Osteocyte (in vitro differentiated cells): ENCODE data around the gene MAPK14. TPM values are rescaled to one million over a fixed set of nuclear protein-coding genes. Genes with fewer than 3 reads are reported as not detected.

Experiments used
- DNase-seq: peaks from one replicate; pipeline ENCODE4 v3.0.0; 2021; ENCODE audit warnings: mixed read lengths; ENCODE audit not compliant: unreplicated experiment; ENCODE audit errors: extremely low spot score
- H3K27ac Mint-ChIP-seq: one replicate; pipeline ENCODE4 v1.8.0; 2021; ENCODE audit warnings: mild to moderate bottlenecking, mixed read lengths; ENCODE audit not compliant: unreplicated experiment
- H3K27me3 Mint-ChIP-seq: one replicate; pipeline ENCODE4 v1.8.0; 2021; ENCODE audit warnings: mixed read lengths; ENCODE audit not compliant: unreplicated experiment
- H3K36me3 Mint-ChIP-seq: one replicate; pipeline ENCODE4 v1.8.0; 2021; ENCODE audit warnings: mixed read lengths; ENCODE audit not compliant: unreplicated experiment
- H3K4me1 Mint-ChIP-seq: one replicate; pipeline ENCODE4 v1.8.0; 2021; ENCODE audit warnings: mixed read lengths; ENCODE audit not compliant: unreplicated experiment
- H3K4me3 Mint-ChIP-seq: one replicate; pipeline ENCODE4 v1.8.0; 2021; ENCODE audit warnings: mild to moderate bottlenecking, moderate library complexity, mixed read lengths; ENCODE audit not compliant: unreplicated experiment
- H3K9me3 Mint-ChIP-seq: one replicate; pipeline ENCODE4 v1.8.0; 2021; ENCODE audit warnings: mixed read lengths; ENCODE audit not compliant: unreplicated experiment
- CTCF ChIP-seq: fragments of 200-600 bp; sonication (generic); IDR thresholded peaks from 2 replicates; pipeline ENCODE4 v1.5.0; 2021; ENCODE audit warnings: antibody characterized with exemption, mild to moderate bottlenecking, moderate library complexity
- total RNA-seq: library from RNA; stranded (reverse); gene quantifications from 2 replicates; pipeline ENCODE4 v1.2.1, GENCODE V29; 2021

MAPK14 gene
- total RNA-seq, 1 donor from 2014 or later, result 38.8 TPM

GRCh38 chr6:36054415-36054814, 26.8 kb downstream of the MAPK14 start:
- Mint-ChIP-seq H3K36me3 (peaks cover 14% of the 10 kb centered on the region), H3K27me3 (no peaks in the 10 kb centered on the region), H3K4me1 (peaks cover 2% of the 10 kb centered on the region), H3K9me3 (no peaks in the 10 kb centered on the region), H3K27ac (no peak overlapping the region), H3K4me3 (no peak overlapping the region)
- no peak for TF ChIP-seq CTCF
- DNase-seq, result no peak

- peaks cover 17% of the 10 kb centered on the region for H3K36me3 Mint-ChIP-seq
- H3K4me3 Mint-ChIP-seq, result no peak overlapping the region
- no peak for DNase-seq
- H3K9me3 Mint-ChIP-seq, result no peaks in the 10 kb centered on the region
- peaks cover 2% of the 10 kb centered on the region for H3K4me1 Mint-ChIP-seq
- no peak for TF ChIP-seq CTCF
- H3K27ac Mint-ChIP-seq, result no peak overlapping the region
- H3K27me3 Mint-ChIP-seq, result no peaks in the 10 kb centered on the region
These were observed 27.3 kb downstream of the MAPK14 start for GRCh38 chr6:36054956-36055355.

- peaks cover 25% of the 10 kb centered on the region for H3K36me3 Mint-ChIP-seq
- TF ChIP-seq CTCF, result no peak
- DNase-seq, result no peak
- no peaks in the 10 kb centered on the region for H3K27me3 Mint-ChIP-seq
- no peak overlapping the region for H3K27ac Mint-ChIP-seq
- H3K4me1 Mint-ChIP-seq, result peaks cover 2% of the 10 kb centered on the region
- no peak overlapping the region for H3K4me3 Mint-ChIP-seq
- no peaks in the 10 kb centered on the region for H3K9me3 Mint-ChIP-seq
These were observed 28.6 kb downstream of the MAPK14 start for GRCh38 chr6:36056178-36056577.

GRCh38 chr6:36061236-36061635, 33.6 kb downstream of the MAPK14 start:
- Mint-ChIP-seq H3K4me1 (peaks cover 20% of the 10 kb centered on the region), H3K27ac (no peak overlapping the region), H3K9me3 (no peaks in the 10 kb centered on the region), H3K36me3 (peaks cover 24% of the 10 kb centered on the region), H3K4me3 (no peak overlapping the region), H3K27me3 (no peaks in the 10 kb centered on the region)
- no peak for TF ChIP-seq CTCF
- no peak for DNase-seq

- no peak for DNase-seq
- Mint-ChIP-seq H3K4me3 (no peak overlapping the region), H3K9me3 (no peaks in the 10 kb centered on the region), H3K27me3 (no peaks in the 10 kb centered on the region), H3K4me1 (peaks cover 26% of the 10 kb centered on the region), H3K36me3 (peaks cover 21% of the 10 kb centered on the region), H3K27ac (no peak overlapping the region)
- TF ChIP-seq CTCF, result no peak
These were observed 34.6 kb downstream of the MAPK14 start for GRCh38 chr6:36062247-36062646.
